SK-N-MC (cell line): Measurements from ENCODE around the gene PWP1.
"Not testable (repeated sequence)": the region's sequence is repeated elsewhere in the genome, so short reads cannot be mapped to it uniquely, and the experiment has no call there.

Experiments used
- EZH2 ChIP-seq: fragments of 200-600 bp; sonication (generic); IDR thresholded peaks from one replicate; pipeline ENCODE4 v1.6.1; 2017; ENCODE audit warnings: antibody characterized with exemption
- FOXP2 ChIP-seq: optimal IDR thresholded peaks from 2 replicates; pipeline ENCODE3; 2011; ENCODE audit warnings: mild to moderate bottlenecking, moderate library complexity; ENCODE audit not compliant: insufficient read depth; ENCODE audit errors: extremely low read length, control extremely low read depth
- POLR2AphosphoS5 ChIP-seq: IDR thresholded peaks from 2 replicates; pipeline ENCODE4 v1.6.1; 2012; ENCODE audit warnings: mild to moderate bottlenecking, low read depth, low read length, borderline replicate concordance

GRCh38 chr12:107727742-107728141, 42.1 kb downstream of the PWP1 start:
- TF ChIP-seq EZH2, POLR2AphosphoS5, FOXP2: not testable (repeated sequence)
